ENCODE data around the gene IBA57. TPM values are rescaled to one million over a fixed set of nuclear protein-coding genes. Genes with fewer than 3 reads are reported as not detected.

IBA57 gene
- total RNA-seq, 3 donors from 2014 or later, result 3.4 to 4.1 (median 3.9) TPM

DNA sequence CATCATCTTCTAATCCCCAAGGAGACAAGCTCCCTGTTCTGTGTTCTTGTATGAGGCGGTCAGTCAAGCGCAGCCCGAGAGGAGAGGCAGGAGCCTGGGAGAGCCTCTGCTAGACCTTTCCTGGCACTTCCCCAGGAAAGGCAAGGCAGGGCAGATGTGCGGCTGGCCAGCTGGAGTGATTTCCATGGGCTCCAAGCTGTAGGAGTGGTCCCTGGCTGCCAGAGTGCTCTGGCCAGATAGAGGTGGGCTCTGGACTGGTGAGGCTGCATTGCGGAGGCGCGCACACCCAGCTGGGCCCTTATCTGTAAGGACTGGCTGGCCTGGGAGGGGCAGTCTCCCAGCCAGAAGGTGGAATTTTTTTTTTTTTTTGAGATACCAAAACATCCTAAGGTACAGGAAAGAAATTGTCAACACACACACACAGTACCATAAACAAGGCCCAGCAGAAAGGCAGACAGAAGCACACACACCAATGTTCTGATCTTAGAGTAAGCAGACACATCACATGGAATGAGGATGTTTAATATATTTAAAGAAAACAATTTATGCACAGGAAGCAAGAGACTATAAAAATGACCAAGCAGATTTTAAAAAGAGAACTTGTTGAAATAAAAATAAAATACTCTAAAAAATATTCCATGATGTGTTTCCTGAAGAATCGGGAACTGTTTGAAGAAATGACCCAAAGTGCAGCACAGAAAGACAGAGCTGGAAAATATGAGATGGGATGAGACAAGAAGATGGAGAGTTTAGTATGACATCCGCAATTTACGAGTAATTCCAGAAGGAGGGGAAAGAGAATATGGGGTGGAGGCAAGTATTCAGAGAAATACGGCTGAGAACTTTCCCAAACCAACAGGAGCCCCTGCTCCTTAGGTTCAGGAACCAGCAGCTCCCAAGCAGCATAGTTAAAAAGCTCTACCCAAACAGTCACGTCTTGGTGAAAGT, 13.4 kb downstream of the IBA57 start:
- DNase-seq (ENCODE audit: low spot score in 2 of 2), result no peak
- intact Hi-C loops (cut with DNase I; ENCODE audit: low total_unique reads), result no loop called here
- H3K27ac ChIP-seq, result no peak overlapping the region
- H3K9me3 ChIP-seq, result no peaks in the 10 kb centered on the region
- H3K36me3 ChIP-seq, result no peaks in the 10 kb centered on the region
- no peak overlapping the region for H3K4me3 ChIP-seq
- no peaks in the 10 kb centered on the region for H3K27me3 ChIP-seq
- H3K4me1 ChIP-seq, result no peaks in the 10 kb centered on the region
- TF ChIP-seq POLR2AphosphoS5 (IDR thresholded peaks at IDR 0.05) (no peak), POLR2A (IDR thresholded peaks at IDR 0.05) (no peak)
- TF ChIP-seq, protein P1, sequence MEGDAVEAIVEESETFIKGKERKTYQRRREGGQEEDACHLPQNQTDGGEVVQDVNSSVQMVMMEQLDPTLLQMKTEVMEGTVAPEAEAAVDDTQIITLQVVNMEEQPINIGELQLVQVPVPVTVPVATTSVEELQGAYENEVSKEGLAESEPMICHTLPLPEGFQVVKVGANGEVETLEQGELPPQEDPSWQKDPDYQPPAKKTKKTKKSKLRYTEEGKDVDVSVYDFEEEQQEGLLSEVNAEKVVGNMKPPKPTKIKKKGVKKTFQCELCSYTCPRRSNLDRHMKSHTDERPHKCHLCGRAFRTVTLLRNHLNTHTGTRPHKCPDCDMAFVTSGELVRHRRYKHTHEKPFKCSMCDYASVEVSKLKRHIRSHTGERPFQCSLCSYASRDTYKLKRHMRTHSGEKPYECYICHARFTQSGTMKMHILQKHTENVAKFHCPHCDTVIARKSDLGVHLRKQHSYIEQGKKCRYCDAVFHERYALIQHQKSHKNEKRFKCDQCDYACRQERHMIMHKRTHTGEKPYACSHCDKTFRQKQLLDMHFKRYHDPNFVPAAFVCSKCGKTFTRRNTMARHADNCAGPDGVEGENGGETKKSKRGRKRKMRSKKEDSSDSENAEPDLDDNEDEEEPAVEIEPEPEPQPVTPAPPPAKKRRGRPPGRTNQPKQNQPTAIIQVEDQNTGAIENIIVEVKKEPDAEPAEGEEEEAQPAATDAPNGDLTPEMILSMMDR (IDR thresholded peaks at IDR 0.05), result no peak

GRCh38 chr1:228180271-228180958, 14.8 kb downstream of the IBA57 start:
- Histone ChIP-seq H3K4me3 (no peak overlapping the region), H3K9me3 (no peaks in the 10 kb centered on the region), H3K4me1 (no peaks in the 10 kb centered on the region), H3K27me3 (no peaks in the 10 kb centered on the region), H3K36me3 (no peaks in the 10 kb centered on the region), H3K27ac (no peak overlapping the region)
- intact Hi-C loops (cut with DNase I; ENCODE audit: low total_unique reads), result no loop called here
- no peak for DNase-seq (ENCODE audit: low spot score in 2 of 2)
- TF ChIP-seq, protein P1 (IDR thresholded peaks at IDR 0.05), result peak; percentile 19 to 21 (median 20)
- TF ChIP-seq POLR2AphosphoS5 (IDR thresholded peaks at IDR 0.05) (no peak), POLR2A (IDR thresholded peaks at IDR 0.05) (no peak)

- Histone ChIP-seq H3K4me3 (no peak overlapping the region), H3K27me3 (no peaks in the 10 kb centered on the region), H3K4me1 (no peaks in the 10 kb centered on the region), H3K36me3 (no peaks in the 10 kb centered on the region), H3K27ac (no peak overlapping the region), H3K9me3 (no peaks in the 10 kb centered on the region)
- no peak for TF ChIP-seq POLR2A (IDR thresholded peaks at IDR 0.05)
- TF ChIP-seq, protein P1 (IDR thresholded peaks at IDR 0.05), result no peak
- no peak for TF ChIP-seq POLR2AphosphoS5 (IDR thresholded peaks at IDR 0.05)
- intact Hi-C loops (cut with DNase I; ENCODE audit: low total_unique reads), result no loop called here
- no peak for DNase-seq (ENCODE audit: low spot score in 2 of 2)
Measured at GRCh38 chr1:228180959-228181644, 15.5 kb downstream of the IBA57 start.

DNA sequence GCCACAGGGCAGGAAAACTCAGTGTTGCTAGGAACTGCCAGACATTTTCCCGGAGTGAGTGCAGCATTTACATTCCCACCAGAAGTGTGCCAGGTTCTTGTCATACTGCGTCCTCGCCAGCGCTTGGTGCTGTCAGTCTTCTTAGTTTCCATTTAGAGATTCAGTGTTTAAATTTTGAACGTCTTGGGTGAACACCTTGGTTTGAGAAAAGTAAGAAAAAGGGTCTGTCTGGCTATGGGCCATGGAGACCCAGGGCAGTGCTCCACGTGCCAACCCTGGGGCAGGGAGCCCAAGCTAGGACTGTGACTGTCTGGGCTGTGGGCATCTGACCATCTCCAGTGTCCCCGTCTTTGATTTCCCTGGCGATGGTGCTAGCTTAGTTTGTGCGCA, 16.0 kb downstream of the IBA57 start:
- Histone ChIP-seq H3K36me3 (no peaks in the 10 kb centered on the region), H3K4me1 (no peaks in the 10 kb centered on the region), H3K27me3 (no peaks in the 10 kb centered on the region), H3K4me3 (no peak overlapping the region), H3K9me3 (no peaks in the 10 kb centered on the region), H3K27ac (no peak overlapping the region)
- DNase-seq (ENCODE audit: low spot score in 2 of 2), result no peak
- TF ChIP-seq POLR2AphosphoS5 (IDR thresholded peaks at IDR 0.05), result no peak
- intact Hi-C loops (cut with DNase I; ENCODE audit: low total_unique reads), result no loop called here

DNA sequence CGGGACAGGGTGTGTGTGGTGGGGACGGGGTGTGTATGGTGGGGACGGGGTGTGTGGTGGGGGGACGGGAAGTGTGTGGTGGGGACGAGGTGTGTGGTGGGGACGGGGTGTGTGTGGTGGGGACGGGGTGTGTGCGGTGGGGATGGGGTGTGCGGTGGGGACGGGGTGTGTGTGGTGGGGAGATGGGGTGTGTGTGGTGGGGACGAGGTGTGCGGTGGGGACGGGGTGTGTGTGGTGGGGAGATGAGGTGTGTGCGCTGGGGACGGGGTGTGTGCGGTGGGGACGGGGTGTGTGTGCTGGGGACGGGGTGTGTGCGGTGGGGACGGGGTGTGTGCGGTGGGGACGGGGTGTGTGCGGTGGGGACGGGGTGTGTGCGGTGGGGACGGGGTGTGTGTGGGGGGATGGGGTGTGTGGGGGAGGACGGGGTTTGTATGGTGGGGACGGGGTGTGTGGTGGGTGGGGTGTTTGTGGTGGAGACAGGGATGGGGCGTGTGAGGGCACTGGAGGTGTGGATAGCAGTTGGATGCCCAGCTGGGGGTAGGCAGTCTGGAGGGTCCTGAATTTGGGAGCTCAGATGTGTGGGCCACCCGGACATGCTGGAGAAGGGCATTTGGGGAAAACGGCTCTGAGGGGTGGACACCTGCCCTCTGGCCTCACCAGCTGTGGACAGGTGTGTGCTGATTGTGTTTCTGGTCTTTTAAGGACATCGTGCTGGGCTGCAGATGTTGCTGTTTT, 16.9 kb downstream of the IBA57 start:
- no peak for DNase-seq (ENCODE audit: low spot score in 2 of 2)

More for the DNA sequence above, 16.9 kb downstream of the IBA57 start:
- no peaks in the 10 kb centered on the region for H3K9me3 ChIP-seq
- H3K27ac ChIP-seq, result no peak overlapping the region
- TF ChIP-seq, protein P1 (IDR thresholded peaks at IDR 0.05), result no peak
- no peak for TF ChIP-seq POLR2AphosphoS5 (IDR thresholded peaks at IDR 0.05)
- no peak for TF ChIP-seq POLR2A (IDR thresholded peaks at IDR 0.05)
- no peak overlapping the region for H3K4me3 ChIP-seq
- H3K4me1 ChIP-seq, result no peaks in the 10 kb centered on the region
- H3K27me3 ChIP-seq, result no peaks in the 10 kb centered on the region
- intact Hi-C loops (cut with DNase I; ENCODE audit: low total_unique reads), result no loop called here
- no peaks in the 10 kb centered on the region for H3K36me3 ChIP-seq
